SHP77 treated with DMSO at 0.1 percent for 48 hours (cell line): Measurements from ENCODE around the gene CCDC136.

Experiments used
- DNase-seq: peaks from one replicate; lab custom pipeline; 2025; lab: John Stamatoyannopoulos, UW

CCDC136 gene

DNA sequence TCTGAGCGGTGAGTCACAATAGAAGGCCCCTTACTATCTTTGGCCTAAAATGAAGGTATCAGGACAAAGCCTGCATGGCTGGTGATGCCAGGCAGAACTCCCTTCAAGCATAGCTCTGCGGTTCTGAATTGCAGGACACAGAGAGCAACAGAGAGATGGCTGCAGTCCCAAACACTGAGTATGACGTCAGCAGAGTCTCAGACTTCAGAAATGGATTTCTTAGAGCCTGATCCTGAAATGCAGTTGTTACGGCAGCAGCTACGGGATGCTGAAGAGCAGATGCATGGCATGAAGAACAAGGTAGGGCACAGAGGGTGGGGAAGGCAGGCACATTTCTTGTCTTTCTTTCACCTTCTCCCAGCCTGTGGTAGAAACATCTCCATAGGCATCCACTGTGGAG, 13.5 kb downstream of the CCDC136 start:
- DNase-seq: no peak

DNA sequence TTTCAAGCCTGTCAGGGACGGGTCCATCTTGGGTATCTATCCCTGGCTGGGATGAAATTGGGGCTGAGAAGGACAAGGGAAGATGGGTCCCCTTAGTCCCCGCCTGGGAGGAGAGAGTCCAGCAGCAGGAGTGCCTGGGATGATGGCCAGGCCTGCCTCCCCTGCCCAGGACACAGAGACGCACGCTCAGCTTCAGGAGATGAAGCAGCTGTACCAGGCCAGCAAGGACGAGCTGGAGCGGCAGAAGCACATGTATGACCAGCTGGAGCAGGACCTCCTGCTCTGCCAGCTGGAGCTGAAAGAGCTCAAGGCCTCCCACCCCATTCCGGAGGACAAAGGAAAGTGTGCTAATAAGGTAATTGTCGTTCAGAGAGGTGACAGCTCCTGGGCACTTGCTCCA, 15.4 kb downstream of the CCDC136 start:
- no peak for DNase-seq

DNA sequence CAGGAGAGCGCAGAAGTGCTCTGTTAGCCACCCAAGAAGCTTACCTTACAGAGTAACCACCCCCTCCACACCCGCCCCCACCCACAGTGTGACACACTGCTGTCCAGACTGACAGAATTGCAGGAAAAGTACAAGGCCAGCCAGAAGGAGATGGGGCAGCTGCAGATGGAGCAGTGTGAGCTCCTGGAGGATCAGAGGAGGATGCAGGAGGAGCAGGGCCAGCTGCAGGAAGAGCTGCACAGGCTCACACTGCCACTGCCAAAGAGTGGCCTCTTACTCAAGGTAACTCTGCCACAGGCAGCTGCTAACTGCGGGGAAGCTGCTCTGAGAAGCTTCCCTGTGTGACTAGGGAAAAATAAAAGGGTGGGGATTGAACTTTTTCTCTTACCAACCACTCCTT, 17.6 kb downstream of the CCDC136 start:
- no peak for DNase-seq

DNA sequence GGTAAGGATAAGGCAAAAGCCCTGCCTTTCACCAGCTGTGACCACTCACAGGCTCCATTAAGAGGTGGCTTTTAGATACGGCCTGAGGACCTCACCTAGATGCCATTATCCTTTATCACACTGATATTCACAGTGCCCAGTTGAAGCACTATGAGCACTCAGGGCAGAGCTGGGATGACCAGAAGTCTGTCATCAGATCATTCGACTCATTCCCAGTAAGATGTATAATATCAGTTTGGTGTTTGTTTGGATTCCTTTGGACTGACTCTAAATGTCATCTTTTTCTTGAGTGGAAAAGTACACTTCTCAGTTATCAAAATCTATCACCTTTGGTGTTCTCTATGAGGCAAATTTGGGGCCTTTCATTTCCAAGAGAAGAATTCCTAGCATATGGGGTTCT, 18.7 kb downstream of the CCDC136 start:
- no peak for DNase-seq

DNA sequence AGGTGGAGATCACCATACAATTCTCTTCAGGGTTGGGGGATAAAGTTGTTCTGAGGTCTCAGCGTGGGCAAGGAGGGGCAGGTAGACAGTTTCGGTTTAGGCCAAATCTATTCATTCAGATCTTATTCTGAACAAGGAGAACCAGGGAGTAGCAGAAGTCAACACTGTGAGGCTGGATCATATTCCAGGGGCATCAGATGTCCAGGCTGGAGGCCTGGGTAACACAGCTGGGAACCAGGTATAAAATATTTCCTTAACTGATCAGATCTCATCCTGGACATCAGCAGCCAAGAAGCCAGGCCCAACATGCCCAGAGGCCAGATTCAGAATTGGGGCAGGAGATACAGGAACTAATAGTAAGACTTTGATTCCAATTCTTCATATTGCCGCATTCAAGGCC, 19.2 kb downstream of the CCDC136 start:
- no peak for DNase-seq

DNA sequence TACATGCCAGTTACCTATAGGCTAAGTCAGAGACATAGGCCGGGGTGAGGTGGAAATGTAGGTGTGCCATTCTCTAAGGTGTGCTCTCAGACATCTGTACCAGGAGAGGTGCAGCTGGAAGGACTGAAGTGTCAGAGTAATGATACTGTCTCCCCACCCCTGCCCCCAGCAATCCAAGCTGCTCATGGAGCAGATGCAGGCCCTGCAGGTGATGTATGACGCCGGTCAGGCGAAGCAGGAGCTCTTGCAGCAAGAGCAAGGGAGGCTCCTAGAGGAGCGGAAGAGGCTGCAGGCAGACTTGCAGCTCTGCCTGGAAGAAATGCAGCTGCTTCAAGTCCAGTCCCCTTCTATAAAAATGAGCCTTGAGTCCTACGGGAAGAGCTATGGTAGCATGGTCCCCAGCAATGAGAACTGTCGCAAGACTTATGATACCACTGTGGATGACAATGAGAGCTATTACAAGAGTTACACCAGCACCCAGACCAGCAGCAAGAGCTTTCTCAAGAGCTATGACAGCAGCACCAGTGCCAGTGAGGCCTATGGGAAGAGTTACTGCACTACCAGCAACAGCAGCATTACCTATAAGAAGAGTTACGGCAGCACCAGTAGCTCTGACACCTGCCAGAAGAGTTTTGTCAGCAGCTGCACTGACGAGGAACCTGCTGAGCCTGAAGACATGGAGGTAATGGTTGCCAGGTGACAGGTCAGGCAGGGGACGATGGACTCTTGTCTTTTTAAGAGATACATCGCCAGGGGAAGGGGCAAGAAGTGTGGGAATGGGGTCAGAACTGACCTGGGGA, 20.1 kb downstream of the CCDC136 start:
- DNase-seq: no peak

DNA sequence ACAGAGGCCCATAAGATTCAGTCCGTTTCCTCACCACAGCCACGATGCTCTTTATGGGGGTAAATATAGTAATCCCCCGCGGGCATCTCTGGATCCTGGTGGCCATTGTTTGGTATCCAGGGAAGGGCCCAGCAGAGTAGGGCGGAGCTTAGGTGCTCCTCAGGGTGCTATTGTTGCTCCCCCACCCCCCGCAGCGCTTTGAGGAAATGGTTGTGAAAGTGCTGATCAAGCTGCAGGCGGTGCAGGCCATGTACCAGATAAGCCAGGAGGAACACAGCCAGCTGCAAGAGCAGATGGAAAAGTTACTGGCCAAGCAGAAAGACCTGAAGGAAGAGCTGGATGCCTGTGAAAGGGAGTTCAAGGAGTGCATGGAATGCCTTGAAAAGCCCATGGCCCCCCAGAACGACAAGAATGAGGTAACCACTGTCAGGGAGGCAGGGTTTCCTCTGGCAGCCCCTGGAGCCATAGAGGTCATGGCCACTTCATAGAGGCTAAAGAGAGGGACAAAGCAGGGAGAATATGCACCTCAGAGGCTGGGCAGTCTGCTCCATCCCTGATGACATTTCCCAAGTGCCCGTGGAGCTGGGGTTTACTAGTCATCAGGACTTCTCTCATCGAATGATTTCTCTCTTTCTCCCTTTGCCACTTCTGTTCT, 20.9 kb downstream of the CCDC136 start:
- DNase-seq: no peak

DNA sequence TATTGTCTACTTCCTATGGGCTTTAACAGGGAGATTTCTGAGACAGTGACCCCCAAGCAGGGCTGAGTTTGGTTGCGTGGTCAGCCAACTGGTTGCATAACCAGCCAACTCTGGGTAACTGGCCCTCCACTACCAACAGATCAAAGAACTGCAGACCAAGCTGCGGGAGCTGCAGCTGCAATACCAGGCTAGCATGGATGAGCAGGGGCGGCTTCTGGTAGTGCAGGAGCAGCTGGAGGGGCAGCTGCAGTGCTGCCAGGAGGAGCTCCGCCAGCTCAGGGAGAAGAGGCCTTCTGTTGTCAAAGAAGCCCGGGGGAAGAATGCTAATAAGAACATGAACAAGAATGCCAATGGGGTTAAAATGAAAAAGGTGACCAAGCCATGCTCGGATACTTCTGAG, 22.7 kb downstream of the CCDC136 start:
- no peak for DNase-seq

DNA sequence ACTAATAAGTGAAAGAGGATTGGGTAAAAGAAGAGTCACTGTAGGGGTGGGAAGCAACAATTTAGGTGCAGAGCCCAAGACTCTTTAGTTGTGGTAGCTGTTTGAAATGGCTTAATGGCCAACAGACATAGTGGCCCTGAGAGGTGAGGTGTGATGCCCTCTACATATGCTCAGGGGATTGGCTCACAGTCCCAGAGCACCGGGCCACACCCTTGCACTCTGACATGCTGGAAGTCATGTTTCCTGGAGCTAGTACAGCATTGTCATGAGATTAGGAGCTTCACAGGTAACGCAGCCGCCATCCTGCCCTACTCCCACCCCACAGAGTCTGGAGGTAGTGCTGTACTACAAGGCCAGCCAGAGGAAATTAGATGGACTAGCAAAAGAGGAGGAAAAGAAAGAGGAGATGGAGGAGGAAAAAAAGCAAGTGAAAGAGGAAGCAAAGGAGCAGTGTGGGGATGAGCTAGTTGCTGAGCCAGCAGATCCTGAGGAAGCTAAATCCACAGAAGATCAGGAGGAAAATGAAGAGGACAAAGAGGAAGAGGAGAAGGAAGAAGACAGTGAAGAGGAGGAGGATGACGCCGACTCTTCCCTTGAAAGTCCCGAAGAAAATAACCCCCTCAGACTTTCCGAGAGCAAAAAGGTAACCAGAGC, 23.6 kb downstream of the CCDC136 start:
- no peak for DNase-seq

DNA sequence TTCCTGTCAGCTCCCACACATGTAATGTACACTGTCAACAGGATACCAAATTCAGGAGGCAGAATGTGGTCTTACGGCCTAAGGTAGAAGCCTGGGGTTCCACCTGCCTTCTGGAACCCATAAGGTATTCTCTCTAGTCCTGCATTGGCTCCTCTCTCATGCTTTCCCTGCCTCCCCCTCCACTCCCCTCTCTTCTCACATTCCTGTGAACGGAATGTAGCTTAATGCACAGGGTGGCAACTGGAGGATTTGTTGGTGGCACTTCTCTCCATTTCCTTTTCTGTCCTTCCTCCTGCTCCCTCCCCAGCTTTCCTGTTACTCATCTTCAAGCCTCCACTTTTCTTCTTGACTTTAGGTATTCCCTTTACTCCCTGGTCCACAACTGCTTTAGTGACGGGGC, 26.9 kb downstream of the CCDC136 start:
- no peak for DNase-seq

DNA sequence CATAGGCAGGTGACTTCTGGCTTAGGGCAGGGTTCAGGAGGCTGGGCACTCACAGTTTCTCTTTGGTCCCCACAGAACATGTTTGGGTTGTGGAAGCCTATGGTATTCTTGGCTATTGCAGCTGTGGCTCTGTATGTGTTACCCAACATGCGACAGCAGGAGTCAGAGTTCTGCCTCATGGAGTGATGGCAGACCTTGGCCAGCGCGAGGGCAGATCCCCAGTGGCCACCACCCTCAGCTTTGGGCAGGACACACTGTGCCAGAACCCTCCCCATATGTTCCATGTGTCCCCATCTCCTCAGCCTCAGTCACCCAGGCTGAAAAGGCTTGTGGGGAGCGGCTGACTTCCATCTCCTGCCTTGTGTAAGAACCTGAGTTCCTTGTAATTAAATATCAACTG, 30.0 kb downstream of the CCDC136 start:
- no peak for DNase-seq

DNA sequence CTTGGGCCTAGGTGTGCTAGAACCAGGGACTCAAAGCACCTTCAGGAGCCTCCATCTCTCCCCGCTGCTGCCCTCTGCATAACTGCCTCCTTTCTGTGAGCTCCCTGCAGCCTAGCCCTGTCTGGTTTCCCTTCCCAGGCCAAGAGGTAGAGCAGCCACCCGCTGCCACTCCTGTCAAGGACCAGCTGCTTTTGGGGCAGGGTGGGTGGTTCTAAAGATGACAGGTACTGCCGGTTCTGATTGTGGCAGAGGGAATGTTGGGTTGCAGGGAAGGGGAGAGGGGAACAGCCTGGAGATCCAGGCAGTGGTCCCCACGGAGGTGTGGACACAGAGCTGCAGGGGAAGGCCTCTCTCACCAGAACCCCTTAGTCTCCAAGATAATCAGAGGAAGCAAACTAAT, 34.7 kb downstream of the CCDC136 start:
- DNase-seq: no peak

DNA sequence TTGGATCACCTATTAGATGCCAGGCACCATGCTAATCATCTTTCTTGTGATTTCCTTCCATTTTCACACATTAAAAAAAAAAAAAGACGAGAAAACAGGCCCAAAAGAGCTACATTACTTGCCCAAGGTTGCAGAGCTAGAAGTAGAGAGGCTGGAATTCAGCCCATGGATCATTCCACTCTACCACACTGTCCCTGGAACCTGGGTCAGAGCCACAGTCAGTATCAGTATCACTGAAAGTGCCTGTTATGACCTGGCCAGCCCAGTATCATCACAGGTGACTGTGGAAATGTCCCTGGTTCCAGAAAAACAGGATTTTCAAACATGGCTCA, 35.1 kb downstream of the CCDC136 start:
- no peak for DNase-seq

DNA sequence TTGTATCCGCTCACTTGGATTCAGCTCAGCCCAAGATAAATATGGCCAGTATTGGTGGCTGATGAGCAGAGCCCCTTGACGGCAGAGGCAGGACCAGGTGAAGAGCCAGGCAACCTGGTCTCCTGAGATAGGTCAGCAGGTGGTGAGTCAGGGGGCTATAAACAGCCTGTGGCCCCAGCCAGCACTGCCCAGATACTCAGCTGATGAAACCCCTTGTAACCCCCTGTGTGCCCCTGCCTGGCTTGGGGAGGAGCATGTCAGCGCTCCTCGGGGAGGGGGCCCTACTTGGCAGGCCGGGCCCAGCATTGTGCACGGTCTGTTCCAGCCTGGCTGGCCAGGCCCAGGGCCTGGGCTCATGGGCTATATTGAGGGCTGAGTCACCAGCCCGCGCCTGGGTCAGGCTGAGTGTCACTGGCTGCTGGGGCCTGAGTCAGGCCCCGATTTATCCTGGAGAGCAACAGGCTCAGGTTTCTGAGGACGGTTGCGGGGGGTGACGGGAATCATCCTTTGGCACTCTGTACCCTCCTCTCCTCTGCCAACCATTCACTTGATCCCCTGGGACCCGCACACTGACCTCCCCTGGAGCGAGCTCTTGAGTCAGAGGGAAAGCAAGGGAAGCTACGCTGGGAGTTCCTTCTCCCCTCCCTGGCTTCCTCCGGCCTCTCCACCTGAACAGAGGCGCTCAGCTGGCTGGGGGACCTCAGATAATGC, 35.6 kb downstream of the CCDC136 start:
- no peak for DNase-seq

DNA sequence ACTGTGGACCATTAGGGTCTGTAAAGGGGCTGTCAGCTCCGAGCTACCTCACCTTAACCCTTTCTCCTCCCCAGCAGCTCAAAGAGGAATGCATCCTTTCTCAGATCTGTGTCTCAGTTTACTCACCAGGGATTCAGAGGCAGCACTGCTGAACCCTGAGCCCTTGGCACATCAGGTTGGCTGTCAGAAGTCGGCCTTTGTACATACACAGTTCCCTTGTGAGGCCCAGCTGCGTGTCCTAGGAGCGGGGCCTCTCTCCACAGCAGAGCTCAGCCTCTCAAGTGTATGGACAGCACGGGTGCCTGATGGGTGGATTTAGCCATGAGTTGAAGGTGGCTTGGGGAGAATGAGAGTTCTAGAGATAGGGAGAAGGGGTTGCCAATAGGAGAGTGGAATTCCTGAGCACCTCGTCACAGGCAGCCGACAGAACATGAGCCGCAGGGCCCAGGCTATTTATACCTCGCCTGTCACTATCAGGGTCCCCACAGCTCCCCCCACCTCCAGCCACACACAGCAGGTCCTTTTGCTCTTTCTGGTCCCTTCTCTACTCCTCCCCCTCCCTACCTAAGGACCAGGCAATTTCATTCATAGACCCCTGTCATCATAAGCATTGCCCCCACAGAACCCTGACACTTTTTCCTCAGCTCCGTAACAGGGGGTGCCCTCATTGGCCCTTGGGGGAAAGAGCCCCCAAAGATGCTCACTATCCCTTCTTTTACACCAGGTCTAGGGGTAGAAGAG, 36.4 kb downstream of the CCDC136 start:
- DNase-seq: no peak

DNA sequence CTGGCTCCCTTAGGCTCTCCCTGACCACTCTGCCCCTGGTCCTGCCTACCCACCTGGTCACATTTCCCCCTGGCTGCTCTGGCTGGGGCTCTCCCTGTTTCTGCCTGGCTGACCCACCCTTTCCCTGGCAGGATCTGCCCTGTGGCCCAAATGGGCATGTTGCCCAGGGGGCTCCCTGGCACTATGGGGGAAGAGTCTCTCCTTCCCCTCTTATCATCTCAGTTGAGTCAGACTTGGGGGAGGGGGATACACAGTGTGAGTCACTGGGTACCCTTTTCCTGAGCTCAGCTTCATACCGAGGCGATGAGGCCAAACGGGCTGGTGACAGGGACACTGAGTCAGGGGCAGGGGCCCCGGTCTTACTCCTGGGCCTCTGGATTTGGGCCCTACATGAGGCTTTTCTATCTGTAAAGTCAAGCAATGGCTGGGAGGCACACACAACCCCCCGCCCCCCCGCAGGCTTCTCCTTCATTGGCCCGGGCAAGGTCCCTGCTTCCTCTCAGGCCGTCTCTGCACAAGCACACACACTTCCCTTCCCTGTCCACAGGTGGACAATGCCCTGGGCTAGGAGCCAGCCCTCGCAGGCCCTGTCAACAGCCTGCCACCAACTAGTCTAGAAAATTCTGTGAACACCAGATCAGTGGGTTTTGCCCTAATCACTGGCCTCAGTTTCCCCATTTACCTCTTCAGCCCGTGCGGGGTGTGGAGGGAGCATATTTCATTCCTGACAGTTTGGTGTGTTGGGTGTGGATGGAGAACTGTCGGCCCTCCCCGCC, 37.8 kb downstream of the CCDC136 start:
- DNase-seq: no peak

DNA sequence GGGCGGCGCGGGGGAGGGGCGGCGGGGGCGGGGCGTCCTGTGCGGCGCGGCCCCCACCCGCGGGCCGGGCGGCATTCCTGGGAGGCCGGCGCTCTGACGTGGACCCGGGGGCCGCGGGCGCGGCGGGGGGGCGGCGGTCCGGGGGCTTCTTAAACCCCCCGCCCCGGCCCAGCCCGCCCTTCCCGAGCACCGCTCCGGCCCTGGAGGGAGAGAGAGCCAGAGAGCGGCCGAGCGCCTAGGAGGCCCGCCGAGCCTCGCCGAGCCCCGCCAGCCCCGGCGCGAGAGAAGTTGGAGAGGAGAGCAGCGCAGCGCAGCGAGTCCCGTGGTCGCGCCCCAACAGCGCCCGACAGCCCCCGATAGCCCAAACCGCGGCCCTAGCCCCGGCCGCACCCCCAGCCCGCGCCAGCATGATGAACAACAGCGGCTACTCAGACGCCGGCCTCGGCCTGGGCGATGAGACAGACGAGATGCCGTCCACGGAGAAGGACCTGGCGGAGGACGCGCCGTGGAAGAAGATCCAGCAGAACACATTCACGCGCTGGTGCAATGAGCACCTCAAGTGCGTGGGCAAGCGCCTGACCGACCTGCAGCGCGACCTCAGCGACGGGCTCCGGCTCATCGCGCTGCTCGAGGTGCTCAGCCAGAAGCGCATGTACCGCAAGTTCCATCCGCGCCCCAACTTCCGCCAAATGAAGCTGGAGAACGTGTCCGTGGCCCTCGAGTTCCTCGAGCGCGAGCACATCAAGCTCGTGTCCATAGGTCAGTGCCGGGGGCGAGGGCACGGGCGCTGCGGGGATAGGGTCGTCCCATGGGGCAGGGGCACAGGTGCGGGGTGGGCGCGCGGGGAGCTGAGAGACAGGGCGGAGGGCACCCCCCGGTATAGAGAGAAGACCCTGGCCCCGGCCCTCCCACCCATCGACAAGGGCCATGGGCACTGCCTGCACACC, 38.7 kb downstream of the CCDC136 start, which contains the start of gene FLNC:
TSS of gene FLNC (plus strand) at position 176 of the 947 bp plus-strand sequence. CDS start at position 408, 232 bp downstream.
- no peak for DNase-seq

DNA sequence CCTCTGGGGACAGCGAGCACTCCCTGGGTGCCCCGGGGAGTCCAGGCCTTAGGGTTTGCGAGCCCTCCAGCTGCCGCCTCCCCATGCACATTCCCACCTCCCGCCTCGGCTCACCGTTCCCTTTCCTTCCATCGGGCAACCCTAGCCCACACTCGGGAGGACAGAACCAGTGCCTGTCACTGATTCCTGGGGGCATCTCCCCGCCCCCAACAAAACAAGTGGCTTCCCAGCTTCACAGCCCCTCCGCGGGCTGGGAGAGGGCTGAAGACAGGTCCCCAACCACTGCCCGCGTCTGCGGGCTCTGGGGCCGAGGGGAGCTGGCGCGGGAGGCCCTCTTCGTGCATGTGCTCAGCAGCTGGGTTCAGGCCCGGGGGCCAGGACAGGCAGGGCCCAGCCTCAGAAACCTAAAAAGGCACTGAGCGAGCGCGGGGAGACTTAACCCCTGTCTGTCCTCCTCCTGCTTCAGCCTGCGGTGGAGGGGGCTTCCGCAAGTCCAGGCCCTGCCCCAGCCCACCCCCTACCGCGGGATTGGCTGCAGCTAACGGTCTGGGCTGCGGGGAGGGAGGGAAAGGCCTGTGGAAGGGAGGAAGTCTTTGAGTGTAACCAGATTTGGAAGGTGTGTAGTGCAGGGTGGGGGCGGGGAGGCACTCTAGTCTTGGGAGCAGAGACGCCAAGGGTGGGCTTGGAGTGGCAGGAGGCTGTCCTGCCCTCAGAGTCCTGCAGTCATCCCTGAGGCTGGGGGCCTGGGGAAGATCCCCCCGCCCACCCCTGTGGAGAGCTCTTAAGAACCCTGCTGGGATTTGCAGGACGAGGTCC, 39.6 kb downstream of the CCDC136 start:
- DNase-seq: no peak
